Peyer's patch (tissue), 4 donors: ENCODE measurements around the gene NWD2.

Experiments used
- POLR2A ChIP-seq, 2 donors: fragments of 450-650 bp; IDR thresholded peaks; one replicate each; pipeline ENCODE4 v1.5.1; 2017; ENCODE audit warnings: antibody characterized with exemption in 2 of 2, mild to moderate bottlenecking in 2 of 2, moderate library complexity in 2 of 2
- TF ChIP-seq, protein P1 (sequence below), 6 experiments: fragments of 450-650 bp in 4 of 6; fragments of 200-600 bp in 2 of 6; sonication (generic) in 1 of 6; IDR thresholded peaks; one replicate each; pipeline ENCODE4 v1.5.1; 2017 to 2019; ENCODE audit warnings: antibody characterized with exemption in 6 of 6, mild to moderate bottlenecking in 3 of 6, moderate library complexity in 1 of 6

GRCh38 chr4:37490391-37491347 is 246.1 kb downstream of the NWD2 start:
- TF ChIP-seq POLR2A (IDR thresholded peaks at IDR 0.05) = peak in 1 of 2 donors; percentile 9
- TF ChIP-seq, protein P1, sequence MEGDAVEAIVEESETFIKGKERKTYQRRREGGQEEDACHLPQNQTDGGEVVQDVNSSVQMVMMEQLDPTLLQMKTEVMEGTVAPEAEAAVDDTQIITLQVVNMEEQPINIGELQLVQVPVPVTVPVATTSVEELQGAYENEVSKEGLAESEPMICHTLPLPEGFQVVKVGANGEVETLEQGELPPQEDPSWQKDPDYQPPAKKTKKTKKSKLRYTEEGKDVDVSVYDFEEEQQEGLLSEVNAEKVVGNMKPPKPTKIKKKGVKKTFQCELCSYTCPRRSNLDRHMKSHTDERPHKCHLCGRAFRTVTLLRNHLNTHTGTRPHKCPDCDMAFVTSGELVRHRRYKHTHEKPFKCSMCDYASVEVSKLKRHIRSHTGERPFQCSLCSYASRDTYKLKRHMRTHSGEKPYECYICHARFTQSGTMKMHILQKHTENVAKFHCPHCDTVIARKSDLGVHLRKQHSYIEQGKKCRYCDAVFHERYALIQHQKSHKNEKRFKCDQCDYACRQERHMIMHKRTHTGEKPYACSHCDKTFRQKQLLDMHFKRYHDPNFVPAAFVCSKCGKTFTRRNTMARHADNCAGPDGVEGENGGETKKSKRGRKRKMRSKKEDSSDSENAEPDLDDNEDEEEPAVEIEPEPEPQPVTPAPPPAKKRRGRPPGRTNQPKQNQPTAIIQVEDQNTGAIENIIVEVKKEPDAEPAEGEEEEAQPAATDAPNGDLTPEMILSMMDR (IDR thresholded peaks at IDR 0.05) = no peak
